ENCODE measurements around the gene UGT1A3.

DNA sequence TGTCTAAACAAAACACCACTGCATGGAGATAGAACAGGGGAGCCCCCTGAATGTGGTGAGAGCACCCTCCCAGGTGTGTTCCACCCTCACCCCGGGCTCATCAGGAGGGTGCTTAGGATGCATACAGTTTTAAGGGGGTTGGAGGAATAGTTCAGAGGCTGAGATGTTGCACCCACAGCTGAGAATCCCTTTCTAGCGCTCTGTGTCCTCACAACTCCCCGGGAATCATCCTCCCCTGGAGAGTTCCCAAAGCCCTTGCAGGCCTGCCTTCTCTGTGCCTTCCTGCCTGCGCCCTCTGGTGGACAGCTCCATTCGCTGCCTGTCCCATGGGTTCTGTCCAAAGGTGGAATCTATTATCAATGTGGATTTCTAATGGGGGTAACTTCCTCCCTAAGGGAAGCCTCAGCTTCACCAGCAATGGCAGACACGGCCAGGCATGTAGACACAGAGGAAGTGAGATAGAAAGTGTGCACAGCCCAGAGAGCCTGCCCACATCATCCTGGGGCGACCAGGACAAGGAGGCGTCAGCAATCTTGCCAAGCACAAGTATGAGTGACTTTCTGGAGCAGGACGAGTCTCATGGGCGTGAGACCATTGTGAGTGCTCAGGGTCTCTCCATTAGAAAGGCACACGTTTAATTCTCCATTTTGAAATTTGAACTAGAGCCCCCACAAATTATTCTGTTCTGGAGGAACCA is 17.4 kb upstream of the UGT1A3 start:
- TF ChIP-seq, protein P1, sequence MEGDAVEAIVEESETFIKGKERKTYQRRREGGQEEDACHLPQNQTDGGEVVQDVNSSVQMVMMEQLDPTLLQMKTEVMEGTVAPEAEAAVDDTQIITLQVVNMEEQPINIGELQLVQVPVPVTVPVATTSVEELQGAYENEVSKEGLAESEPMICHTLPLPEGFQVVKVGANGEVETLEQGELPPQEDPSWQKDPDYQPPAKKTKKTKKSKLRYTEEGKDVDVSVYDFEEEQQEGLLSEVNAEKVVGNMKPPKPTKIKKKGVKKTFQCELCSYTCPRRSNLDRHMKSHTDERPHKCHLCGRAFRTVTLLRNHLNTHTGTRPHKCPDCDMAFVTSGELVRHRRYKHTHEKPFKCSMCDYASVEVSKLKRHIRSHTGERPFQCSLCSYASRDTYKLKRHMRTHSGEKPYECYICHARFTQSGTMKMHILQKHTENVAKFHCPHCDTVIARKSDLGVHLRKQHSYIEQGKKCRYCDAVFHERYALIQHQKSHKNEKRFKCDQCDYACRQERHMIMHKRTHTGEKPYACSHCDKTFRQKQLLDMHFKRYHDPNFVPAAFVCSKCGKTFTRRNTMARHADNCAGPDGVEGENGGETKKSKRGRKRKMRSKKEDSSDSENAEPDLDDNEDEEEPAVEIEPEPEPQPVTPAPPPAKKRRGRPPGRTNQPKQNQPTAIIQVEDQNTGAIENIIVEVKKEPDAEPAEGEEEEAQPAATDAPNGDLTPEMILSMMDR (IDR thresholded peaks at IDR 0.05): peak in 6 of 7 experiments; percentile 20 to 85 (median 78)
- TF ChIP-seq POLR2AphosphoS5 (IDR thresholded peaks at IDR 0.05) (peak in 1 of 3 donors; percentile 53), POLR2A (IDR thresholded peaks at IDR 0.05) (no peak)
